PC-9 (cell line): ENCODE measurements around the gene ERAP2.

Experiments
- EZH2 ChIP-seq: fragments of 200-600 bp; sonication (generic); IDR thresholded peaks from 2 replicates; pipeline ENCODE4 v1.8.0; 2017; ENCODE audit warnings: antibody characterized with exemption, low read depth
- TF ChIP-seq, protein P1 (sequence below): fragments of 200-600 bp; sonication (generic); conservative IDR thresholded peaks from 2 replicates; pipeline ENCODE4 v1.6.1; 2017; ENCODE audit warnings: mixed run types, antibody characterized with exemption, mild to moderate bottlenecking, moderate library complexity

DNA sequence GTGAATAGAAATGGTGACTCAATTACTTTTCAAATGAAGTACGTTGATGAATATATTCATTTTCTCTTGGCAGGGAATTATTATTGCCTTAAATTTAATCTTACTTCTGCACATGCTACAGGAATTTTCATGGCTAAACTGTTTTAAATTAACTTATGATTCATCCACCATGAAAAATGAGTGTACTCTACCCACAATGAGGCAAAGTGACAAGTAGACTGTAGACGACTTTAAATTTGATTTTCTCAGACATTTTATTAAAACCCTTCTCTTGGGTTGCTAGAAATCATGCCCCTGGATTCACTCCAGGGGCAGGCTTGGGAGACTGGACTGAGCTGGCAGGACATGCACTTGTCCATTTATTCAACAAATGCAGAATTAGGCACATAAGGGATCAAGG, 23.5 kb upstream of the ERAP2 start:
- TF ChIP-seq, protein P1, sequence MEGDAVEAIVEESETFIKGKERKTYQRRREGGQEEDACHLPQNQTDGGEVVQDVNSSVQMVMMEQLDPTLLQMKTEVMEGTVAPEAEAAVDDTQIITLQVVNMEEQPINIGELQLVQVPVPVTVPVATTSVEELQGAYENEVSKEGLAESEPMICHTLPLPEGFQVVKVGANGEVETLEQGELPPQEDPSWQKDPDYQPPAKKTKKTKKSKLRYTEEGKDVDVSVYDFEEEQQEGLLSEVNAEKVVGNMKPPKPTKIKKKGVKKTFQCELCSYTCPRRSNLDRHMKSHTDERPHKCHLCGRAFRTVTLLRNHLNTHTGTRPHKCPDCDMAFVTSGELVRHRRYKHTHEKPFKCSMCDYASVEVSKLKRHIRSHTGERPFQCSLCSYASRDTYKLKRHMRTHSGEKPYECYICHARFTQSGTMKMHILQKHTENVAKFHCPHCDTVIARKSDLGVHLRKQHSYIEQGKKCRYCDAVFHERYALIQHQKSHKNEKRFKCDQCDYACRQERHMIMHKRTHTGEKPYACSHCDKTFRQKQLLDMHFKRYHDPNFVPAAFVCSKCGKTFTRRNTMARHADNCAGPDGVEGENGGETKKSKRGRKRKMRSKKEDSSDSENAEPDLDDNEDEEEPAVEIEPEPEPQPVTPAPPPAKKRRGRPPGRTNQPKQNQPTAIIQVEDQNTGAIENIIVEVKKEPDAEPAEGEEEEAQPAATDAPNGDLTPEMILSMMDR = no peak
- no peak for TF ChIP-seq EZH2
